Spleen (tissue), 7 donors: Measurements from ENCODE around the gene RPP40.

Experiments
- CTCF ChIP-seq, 11 experiments: fragments of 200-600 bp in 7 of 11; fragments of 450-650 bp in 4 of 11; sonication (generic) in 4 of 11; IDR thresholded peaks in 8 of 11; conservative IDR thresholded peaks in 3 of 11; 1 replicate in 7 of 11; 2 replicates in 4 of 11; pipeline versions ENCODE4 v1.4.0 to v1.8.0; 2016 to 2021; ENCODE audit warnings: antibody characterized with exemption in 11 of 11, inconsistent platforms in 4 of 11, mild to moderate bottlenecking in 1 of 11
- POLR2AphosphoS5 ChIP-seq, 3 donors: sonication (generic); formaldehyde crosslinking; IDR thresholded peaks; one replicate each; pipeline ENCODE4 v1.5.1; 2017; ENCODE audit warnings: antibody characterized with exemption in 3 of 3
- donor health status: DM: no; HTN: no; CAD: no; lungs with moderate emphysema.
- donor health status: DM: no; HTN: no; CAD: no.
- donor health status: DM: no; HTN: no; CAD: no.

GRCh38 chr6:4950076-4950475 lies 53.8 kb downstream of the RPP40 start:
- TF ChIP-seq POLR2AphosphoS5 (IDR thresholded peaks at IDR 0.05) (no peak), CTCF (IDR thresholded peaks at IDR 0.05 in 8 of 11, conservative IDR thresholded peaks at IDR 0.05 in 3 of 11) (no peak)
